ENCODE results near the gene GPC5. TPM values are rescaled to one million over a fixed set of nuclear protein-coding genes. Genes with fewer than 3 reads are reported as not detected.

The GPC5 gene
- total RNA-seq, 1 experiment from 2014 or later, result 0.26 TPM

GRCh38 chr13:91762957-91763356 lies 364.5 kb downstream of the GPC5 start:
- in situ Hi-C loops (cut with HindIII; ENCODE audit: low pct_unique_long_range_greater_than_20kb, low sequenced_read_pairs) (no loop called here), intact Hi-C loops (cut with micrococcal nuclease; ENCODE audit: unreplicated experiment) (no loop called here)
- Histone ChIP-seq H3K9me3 (ENCODE audit: control insufficient read depth, insufficient read depth, low read depth, low read length) (no peaks in the 10 kb centered on the region), H3K36me3 (ENCODE audit: control insufficient read depth, insufficient read depth, low read length) (no peaks in the 10 kb centered on the region), H3K4me3 (ENCODE audit: low read depth in 2 of 2, low read length in 2 of 2) (no peak overlapping the region), H3K4me1 (ENCODE audit: control insufficient read depth, insufficient read depth, low read length) (no peaks in the 10 kb centered on the region), H3K27ac (ENCODE audit: low read length) (no peak overlapping the region), H3K27me3 (ENCODE audit: control insufficient read depth, insufficient read depth, low read length) (no peaks in the 10 kb centered on the region)
- POLR2A ChIA-PET, result no interaction called here
- BruUV-seq (replicated peaks), result no TSS peak
- TF ChIP-seq SIN3A (IDR thresholded peaks at IDR 0.05; ENCODE audit: borderline replicate concordance, insufficient read depth, low read depth, low read length), result no peak
- TF ChIP-seq REST (IDR thresholded peaks at IDR 0.05; ENCODE audit: insufficient read depth in 1 of 2, low read depth in 2 of 2, low read length in 1 of 2), result no peak
- TF ChIP-seq TCF7L2 (IDR thresholded peaks at IDR 0.05; ENCODE audit: low read depth, low read length), result no peak
- no peak for TF ChIP-seq POLR2AphosphoS5 (IDR thresholded peaks at IDR 0.05; ENCODE audit: low read depth, low read length)
- no peak for TF ChIP-seq CTCF (IDR thresholded peaks at IDR 0.05)
- no peak for DNase-seq (ENCODE audit: low read depth, low spot score)
- CTCF ChIA-PET, result no interaction called here
- ATAC-seq, result no peak

GRCh38 chr13:91764527-91764926 lies 366.1 kb downstream of the GPC5 start:
- Histone ChIP-seq H3K4me1 (ENCODE audit: control insufficient read depth, insufficient read depth, low read length) (no peaks in the 10 kb centered on the region), H3K27me3 (ENCODE audit: control insufficient read depth, insufficient read depth, low read length) (no peaks in the 10 kb centered on the region), H3K36me3 (ENCODE audit: control insufficient read depth, insufficient read depth, low read length) (no peaks in the 10 kb centered on the region), H3K27ac (ENCODE audit: low read length) (no peak overlapping the region), H3K9me3 (ENCODE audit: control insufficient read depth, insufficient read depth, low read depth, low read length) (no peaks in the 10 kb centered on the region), H3K4me3 (ENCODE audit: low read depth in 2 of 2, low read length in 2 of 2) (no peak overlapping the region)
- no peak for DNase-seq (ENCODE audit: low read depth, low spot score)
- POLR2A ChIA-PET, result no interaction called here
- TF ChIP-seq SIN3A (IDR thresholded peaks at IDR 0.05; ENCODE audit: borderline replicate concordance, insufficient read depth, low read depth, low read length), result no peak
- TF ChIP-seq CTCF (IDR thresholded peaks at IDR 0.05), result no peak
- TF ChIP-seq POLR2AphosphoS5 (IDR thresholded peaks at IDR 0.05; ENCODE audit: low read depth, low read length), result no peak
- TF ChIP-seq REST (IDR thresholded peaks at IDR 0.05; ENCODE audit: insufficient read depth in 1 of 2, low read depth in 2 of 2, low read length in 1 of 2), result no peak
- in situ Hi-C loops (cut with HindIII; ENCODE audit: low pct_unique_long_range_greater_than_20kb, low sequenced_read_pairs) (no loop called here), intact Hi-C loops (cut with micrococcal nuclease; ENCODE audit: unreplicated experiment) (no loop called here)
- CTCF ChIA-PET, result no interaction called here
- no peak for ATAC-seq
- BruUV-seq (replicated peaks), result no TSS peak
